K562 (cell line): ENCODE data around the gene STARD8. TPM values are rescaled to one million over a fixed set of nuclear protein-coding genes. Genes with fewer than 3 reads are reported as not detected.

Experiments used
- ATAC-seq: fragments of 200-7000 bp; cut with Tn5 transposase; 3 replicates; pipeline ENCODE4 v1.9.1; 2020; ENCODE audit warnings: moderate library complexity
- BruUV-seq: library from RNA; stranded (reverse); fragments of 400-500 nt; replicated peaks from 2 replicates; lab custom pipeline; 2021; lab: Mats Ljungman, UMichigan
- CTCF ChIA-PET: fragments of 300-600 bp; formaldehyde crosslinking; extraction: SDS; loops from one replicate; lab custom pipeline; 2021; ENCODE audit warnings: low intra/inter-chr PET ratio; lab: Yijun Ruan, JAX
- POLR2A ChIA-PET: fragments of 300-600, 350-650 bp; sonication (Branson Sonifier 250); formaldehyde crosslinking; extraction: SDS; loops from one replicate; lab custom pipeline; 2021; ENCODE audit warnings: antibody characterized with exemption, inconsistent platforms; lab: Yijun Ruan, JAX
- DNase-seq, 4 experiments: peaks; one replicate each; pipeline versions ENCODE4 v3.0.0 to v3.0.0-alpha.2; 2011 to 2018; ENCODE audit warnings: low spot score in 3 of 4, mixed read lengths in 3 of 4; ENCODE audit errors: extremely low read depth in 1 of 4
- FAIRE-seq: peaks from 2 replicates; lab custom pipeline; 2011; peaks lifted over from hg19 to GRCh38; lab: Jason Lieb, UNC
- H2AFZ ChIP-seq: 2 replicates; pipeline ENCODE4 v1.6.0; 2011; ENCODE audit warnings: low read depth, low read length, control low read depth, inconsistent platforms
- H3K27ac ChIP-seq: fragments of 200-600 bp; 3 replicates; pipeline ENCODE4 v1.8.0; 2011; ENCODE audit warnings: low read depth, mild to moderate bottlenecking, control low read depth, inconsistent platforms, low read length, moderate library complexity, mixed read lengths; ENCODE audit errors: extremely low read depth
- H3K27me3 ChIP-seq, 2 experiments: fragments of 300-600 bp in 1 of 2; 2 replicates in 1 of 2; 3 replicates in 1 of 2; pipeline versions ENCODE4 v1.6.0 to v1.8.0; 2011; ENCODE audit warnings: inconsistent platforms in 2 of 2, low read length in 2 of 2, mild to moderate bottlenecking in 1 of 2, mixed read lengths in 1 of 2, moderate library complexity in 1 of 2; ENCODE audit not compliant: control insufficient read depth in 2 of 2, insufficient read depth in 2 of 2
- H3K36me3 ChIP-seq: fragments of 300-600 bp; 3 replicates; pipeline ENCODE4 v1.8.0; 2011; ENCODE audit warnings: mild to moderate bottlenecking, low read length, inconsistent platforms; ENCODE audit not compliant: control insufficient read depth, insufficient read depth
- H3K4me1 ChIP-seq, 2 experiments: fragments of 200-600 bp in 1 of 2; replicated peaks in 1 of 2; 2 replicates in 1 of 2; 3 replicates in 1 of 2; pipeline versions ENCODE4 v1.5.1 to v1.8.0; 2011; ENCODE audit warnings: inconsistent platforms in 2 of 2, low read length in 2 of 2, mild to moderate bottlenecking in 1 of 2, mixed read lengths in 1 of 2, moderate library complexity in 1 of 2; ENCODE audit not compliant: control insufficient read depth in 2 of 2, insufficient read depth in 2 of 2
- H3K4me2 ChIP-seq: 2 replicates; pipeline ENCODE4 v1.6.1; 2011; ENCODE audit warnings: low read length, control low read depth, inconsistent platforms, mixed read lengths; ENCODE audit not compliant: insufficient read depth
- H3K4me3 ChIP-seq: fragments of 200-600 bp; sonication (generic), shearing (Covaris generic); 2 replicates; pipeline ENCODE4 v1.5.1; 2016; ENCODE audit warnings: control low read depth, inconsistent platforms
- H3K79me2 ChIP-seq: fragments of 200-600 bp; 3 replicates; pipeline ENCODE4 v1.8.0; 2011; ENCODE audit warnings: low read length, inconsistent platforms; ENCODE audit not compliant: control insufficient read depth, insufficient read depth
- H3K9ac ChIP-seq, 2 experiments: 2 replicates each; pipeline versions ENCODE4 v1.6.0 to v1.6.1; 2011; ENCODE audit warnings: low read depth in 2 of 2, low read length in 2 of 2, control low read depth in 1 of 2, inconsistent platforms in 1 of 2, mild to moderate bottlenecking in 1 of 2, mixed read lengths in 1 of 2; ENCODE audit not compliant: insufficient read depth in 1 of 2
- H3K9me1 ChIP-seq: one replicate; pipeline ENCODE4 v1.6.0; 2011; ENCODE audit warnings: inconsistent platforms, mild to moderate bottlenecking, low read length, moderate library complexity; ENCODE audit not compliant: control insufficient read depth, insufficient read depth
- H3K9me3 ChIP-seq: replicated peaks from 2 replicates; pipeline ENCODE4 v1.5.1; 2011; ENCODE audit warnings: low read depth, low read length, inconsistent platforms; ENCODE audit not compliant: control insufficient read depth, insufficient read depth
- H4K20me1 ChIP-seq: replicated peaks from 2 replicates; pipeline ENCODE4 v1.6.1; 2011; ENCODE audit warnings: low read length, inconsistent platforms, mixed read lengths; ENCODE audit not compliant: control insufficient read depth, insufficient read depth
- CBFB ChIP-seq: sonication (generic); formaldehyde crosslinking; IDR thresholded peaks from 2 replicates; pipeline ENCODE4 v1.4.0; 2020; ENCODE audit warnings: mild to moderate bottlenecking, missing genetic modification reagents
- IRF1 ChIP-seq: sonication (generic); formaldehyde crosslinking; IDR thresholded peaks from 2 replicates; pipeline ENCODE4 v1.8.0; 2022; ENCODE audit warnings: missing genetic modification reagents, mild to moderate bottlenecking, borderline replicate concordance
- LARP7 ChIP-seq: fragments of 450-650 bp; IDR thresholded peaks from 2 replicates; pipeline ENCODE4 v1.6.1; 2016
- STAT6 ChIP-seq: sonication (generic); formaldehyde crosslinking; IDR thresholded peaks from 2 replicates; pipeline ENCODE4 v1.8.1; 2023; ENCODE audit warnings: mild to moderate bottlenecking, missing genetic modification reagents
- WGBS: fragments of 100-300 bp; shearing (Covaris generic); methylation state at CpG from one replicate; pipeline ENCODE4 v1.1.6; 2016; ENCODE audit warnings: low coverage, mixed read lengths; ENCODE audit not compliant: insufficient coverage; ENCODE audit errors: missing lambda C conversion rate; 5-methylcytosine and 5-hydroxymethylcytosine counted together
- in situ Hi-C: fragments of 300-500 bp; cut with MboI; formaldehyde crosslinking; loops from 4 replicates; pipeline ENCODE4 v1.15.0; 2018; ENCODE audit warnings: inconsistent platforms, mixed read lengths
- intact Hi-C: fragments of 100-400 bp; cut with micrococcal nuclease; formaldehyde crosslinking; loops from 2 replicates; pipeline ENCODE4 v1.14.2; 2022
- polyA plus RNA-seq, 8 experiments: library from polyadenylated mRNA; depleted of rRNA in 4 of 8; stranded (reverse) in 5 of 8; unstranded in 3 of 8; fragments of >200 nt; fragmentation: Nextera tagmentation in 2 of 8; fragmentation: Illumina TruSeq in 1 of 8; extraction: Ambion mirVana in 2 of 8; extraction: Trizol in 1 of 8; gene quantifications; 2 replicates each; pipeline versions ENCODE4 v1.2.1 to v1.2.3, GENCODE V29; 2011 to 2014; ENCODE audit warnings: inconsistent platforms in 1 of 8, missing spikeins in 1 of 8
- total RNA-seq, 7 experiments: library from RNA; depleted of rRNA in 6 of 7; stranded (reverse); fragments of >200 nt in 6 of 7; fragmentation: Illumina TruSeq in 2 of 7; extraction: Trizol in 2 of 7; gene quantifications; 2 replicates each; pipeline versions ENCODE4 v1.2.1 to v1.2.3, GENCODE V29; 2011 to 2021; ENCODE audit warnings: low replicate concordance in 1 of 7

STARD8 gene
- total and polyA plus RNA-seq, 9 of the 15 experiments (the other 6 are each of a cell fraction or from before 2014, with no cell fraction given) = 1.6 to 35.0 (median 15.9) TPM

- in situ Hi-C loops = no loop called here
- no peak for TF ChIP-seq LARP7
- no peak for TF ChIP-seq STAT6 (CRISPR knock-in tag)
- TF ChIP-seq IRF1 (CRISPR knock-in tag) = no peak
- no peak for TF ChIP-seq CBFB (CRISPR knock-in tag)
- ChIA-PET POLR2A (no interaction called here), CTCF (no interaction called here)
- no peak overlapping the region for H2AFZ ChIP-seq
- no peak overlapping the region for H3K27ac ChIP-seq
- no peaks in the 10 kb centered on the region for H3K36me3 ChIP-seq
- intact Hi-C loops = no loop called here
- no peak for DNase-seq
- H3K79me2 ChIP-seq = no peaks in the 10 kb centered on the region
- WGBS = 60% methylated on average over 2 of the region's 4 CpGs
- no peaks in the 10 kb centered on the region for H3K27me3 ChIP-seq
- H4K20me1 ChIP-seq = no peaks in the 10 kb centered on the region
- no peak for FAIRE-seq
- BruUV-seq = no TSS peak
- no peak overlapping the region for H3K4me3 ChIP-seq
- ATAC-seq = no peak
- H3K4me1 ChIP-seq = no peaks in the 10 kb centered on the region
- no peaks in the 10 kb centered on the region for H3K9me3 ChIP-seq
- no peak overlapping the region for H3K9ac ChIP-seq
- H3K9me1 ChIP-seq = no peaks in the 10 kb centered on the region
- no peak overlapping the region for H3K4me2 ChIP-seq
Observed at GRCh38 chrX:68660746-68661145, 13.3 kb downstream of the STARD8 start.
